Large intestine (tissue), 3 donors: ENCODE results near the gene DIAPH2. TPM values are rescaled to one million over a fixed set of nuclear protein-coding genes. Genes with fewer than 3 reads are reported as not detected.

Experiments used
- DNase-seq, 2 donors: peaks; one replicate each; pipeline versions ENCODE4 v3.0.0 to v3.0.0-alpha.2; 2013
- H3K27ac ChIP-seq: one replicate; pipeline ENCODE4 v1.5.1; 2013; ENCODE audit warnings: low read length
- H3K27me3 ChIP-seq: 2 replicates; pipeline ENCODE4 v1.6.1; 2013; ENCODE audit warnings: low read length; ENCODE audit not compliant: control insufficient read depth, insufficient read depth
- H3K36me3 ChIP-seq: 2 replicates; pipeline ENCODE4 v1.6.1; 2013; ENCODE audit warnings: low read length; ENCODE audit not compliant: control insufficient read depth, insufficient read depth
- H3K4me1 ChIP-seq: one replicate; pipeline ENCODE4 v1.6.1; 2013; ENCODE audit warnings: low read length; ENCODE audit not compliant: control insufficient read depth, insufficient read depth
- H3K4me3 ChIP-seq: one replicate; pipeline ENCODE4 v1.5.1; 2013; ENCODE audit warnings: low read length
- H3K9me3 ChIP-seq: one replicate; pipeline ENCODE4 v1.6.1; 2013; ENCODE audit warnings: mild to moderate bottlenecking, low read depth, low read length, moderate library complexity; ENCODE audit not compliant: control insufficient read depth
- WGBS: methylation state at CpG from one replicate; pipeline ENCODE4 v1.1.5; 2013; ENCODE audit warnings: low lambda C conversion rate; ENCODE audit not compliant: insufficient coverage; 5-methylcytosine and 5-hydroxymethylcytosine counted together
- polyA plus RNA-seq: library from polyadenylated mRNA; unstranded; fragments of 120-200 nt; gene quantifications from one replicate; pipeline ENCODE4 v1.2.1, GENCODE V29; 2013

DIAPH2 gene
- polyA plus RNA-seq, 1 donor, result 10.3 TPM

DNA sequence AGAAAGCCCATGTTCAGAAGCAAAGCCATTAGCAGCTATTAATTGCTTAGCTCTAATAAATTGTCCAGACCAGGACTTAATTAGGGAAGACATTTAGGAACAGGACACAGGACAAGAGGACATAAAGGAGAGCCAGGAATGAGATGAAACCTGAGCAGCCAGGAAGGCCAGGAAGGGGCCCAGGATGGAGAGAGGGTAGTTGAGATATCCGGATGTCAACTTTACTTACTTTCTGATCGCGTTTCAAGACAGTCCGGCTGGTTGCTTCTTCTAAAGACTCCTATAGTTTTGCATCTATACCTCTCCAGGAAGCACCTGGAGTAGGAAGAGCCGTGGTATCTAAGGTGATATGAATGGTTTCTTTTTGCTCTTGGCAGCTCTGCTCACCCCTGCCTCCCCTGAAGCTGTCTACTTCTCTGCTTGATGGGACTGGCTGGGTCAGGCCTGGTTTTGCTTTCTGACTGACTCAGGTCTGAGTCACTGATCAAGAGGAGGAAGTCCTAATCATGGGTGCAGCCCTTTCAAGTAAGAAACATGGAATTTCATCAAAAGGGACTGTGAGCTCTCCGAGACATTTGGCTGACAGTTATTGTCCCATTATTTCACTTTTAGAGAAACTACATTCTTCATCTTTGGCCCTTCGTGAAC is 932.4 kb downstream of the DIAPH2 start:
- DNase-seq, result no peak
- WGBS, result no CpG with 5 or more reads among the region's 7 CpGs
- H3K4me1 ChIP-seq, result no peaks in the 10 kb centered on the region
- no peaks in the 10 kb centered on the region for H3K36me3 ChIP-seq
- H3K4me3 ChIP-seq, result no peak overlapping the region
- no peaks in the 10 kb centered on the region for H3K9me3 ChIP-seq
- no peaks in the 10 kb centered on the region for H3K27me3 ChIP-seq
- no peak overlapping the region for H3K27ac ChIP-seq

DNA sequence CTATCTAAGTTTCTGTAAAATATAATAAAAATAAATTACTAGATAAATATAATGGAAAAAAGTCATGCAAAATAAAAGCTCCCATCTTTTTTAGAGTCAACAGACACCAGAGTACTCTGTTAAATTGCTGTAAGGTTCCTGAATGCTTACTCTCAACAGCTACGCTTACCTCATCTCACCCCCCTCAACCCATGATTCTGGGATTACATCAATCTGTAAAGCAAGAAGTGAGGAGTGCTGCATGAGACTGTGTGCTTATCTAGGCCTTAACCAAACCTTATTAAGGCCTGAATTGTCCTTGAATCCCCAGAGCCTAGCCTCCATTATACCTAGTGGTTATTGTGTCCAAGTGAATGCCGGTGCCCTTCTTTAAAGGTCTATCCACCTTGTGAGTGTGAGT is 934.9 kb downstream of the DIAPH2 start:
- Histone ChIP-seq H3K36me3 (no peaks in the 10 kb centered on the region), H3K27ac (no peak overlapping the region), H3K9me3 (no peaks in the 10 kb centered on the region), H3K4me3 (no peak overlapping the region), H3K27me3 (no peaks in the 10 kb centered on the region), H3K4me1 (no peaks in the 10 kb centered on the region)
- DNase-seq, result no peak
- WGBS, result no CpG with 5 or more reads among the region's 2 CpGs

DNA sequence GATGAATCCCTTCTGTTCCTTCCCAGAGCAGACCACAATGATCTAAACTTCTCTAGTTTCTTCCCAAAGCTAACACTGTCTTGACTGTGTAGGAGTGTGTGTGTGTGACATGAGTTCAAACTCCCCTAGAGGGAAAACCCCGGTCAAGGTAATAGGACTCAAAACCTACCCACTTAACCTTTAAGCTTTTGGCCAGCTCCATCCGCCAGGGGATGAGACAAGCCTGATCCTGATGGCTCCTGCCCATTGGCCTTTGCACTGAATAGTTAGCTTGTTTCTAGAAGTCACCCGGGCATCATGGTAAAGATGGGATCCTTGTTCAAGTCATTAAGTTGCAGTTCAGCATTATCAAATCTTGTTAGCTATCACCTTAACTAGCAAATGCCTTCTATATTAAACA is 937.5 kb downstream of the DIAPH2 start:
- Histone ChIP-seq H3K27me3 (no peaks in the 10 kb centered on the region), H3K4me1 (no peaks in the 10 kb centered on the region), H3K4me3 (no peak overlapping the region), H3K27ac (no peak overlapping the region), H3K9me3 (no peaks in the 10 kb centered on the region), H3K36me3 (no peaks in the 10 kb centered on the region)
- no peak for DNase-seq
- no CpG with 5 or more reads among the region's 3 CpGs for WGBS

DNA sequence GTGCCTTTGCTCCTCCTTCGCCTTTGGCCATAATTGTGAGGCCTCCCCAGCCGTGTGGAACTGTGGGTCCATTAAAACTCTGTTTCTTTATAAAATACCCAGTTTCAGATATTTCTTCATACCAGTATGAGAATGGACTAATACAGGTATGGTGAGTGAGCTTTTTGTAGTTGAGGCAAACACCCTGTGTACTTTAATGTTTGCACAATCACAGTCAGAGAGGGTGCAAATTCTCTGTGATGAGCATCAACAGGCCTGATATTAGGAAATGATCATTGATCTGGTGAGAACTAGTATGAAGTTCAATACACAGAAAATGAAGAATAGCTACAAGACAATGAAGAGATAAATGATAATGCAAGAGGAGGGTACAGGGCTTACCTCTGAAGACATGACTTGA is 943.7 kb downstream of the DIAPH2 start:
- no CpG with 5 or more reads among the region's 2 CpGs for WGBS
- no peaks in the 10 kb centered on the region for H3K9me3 ChIP-seq
- DNase-seq, result no peak
- no peak overlapping the region for H3K4me3 ChIP-seq
- H3K4me1 ChIP-seq, result no peaks in the 10 kb centered on the region
- H3K27ac ChIP-seq, result no peak overlapping the region
- H3K36me3 ChIP-seq, result no peaks in the 10 kb centered on the region
- no peaks in the 10 kb centered on the region for H3K27me3 ChIP-seq

- Histone ChIP-seq H3K4me1 (no peaks in the 10 kb centered on the region), H3K36me3 (no peaks in the 10 kb centered on the region), H3K9me3 (no peaks in the 10 kb centered on the region), H3K4me3 (no peak overlapping the region), H3K27me3 (no peaks in the 10 kb centered on the region), H3K27ac (no peak overlapping the region)
- WGBS, result no CpG with 5 or more reads among the region's 6 CpGs
- peak; percentile 7 to 21 for DNase-seq
Measured at GRCh38 chrX:97628807-97629596, 944.4 kb downstream of the DIAPH2 start.

DNA sequence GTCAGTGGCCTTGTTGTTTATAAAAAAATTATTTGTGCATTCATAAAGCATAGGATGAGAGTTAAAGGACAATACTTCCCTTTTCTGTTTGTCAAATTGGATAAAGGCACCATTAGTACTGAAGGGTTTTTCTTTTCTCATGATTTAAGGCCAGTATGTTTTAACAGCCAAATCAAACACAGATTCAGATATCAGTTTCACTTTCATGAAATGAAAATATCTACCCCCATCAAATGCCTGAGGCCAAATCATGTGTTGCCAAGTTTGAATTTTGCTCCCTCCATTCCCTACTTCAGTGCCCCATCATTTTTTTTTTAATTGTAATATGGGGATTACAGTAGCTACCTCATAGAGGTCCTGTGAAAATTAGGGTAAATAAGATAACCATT is 944.9 kb downstream of the DIAPH2 start:
- Histone ChIP-seq H3K4me1 (no peaks in the 10 kb centered on the region), H3K27me3 (no peaks in the 10 kb centered on the region), H3K27ac (no peak overlapping the region), H3K36me3 (no peaks in the 10 kb centered on the region), H3K4me3 (no peak overlapping the region), H3K9me3 (no peaks in the 10 kb centered on the region)
- DNase-seq, result no peak

- peak; percentile 3 to 23 for DNase-seq
- Histone ChIP-seq H3K9me3 (no peaks in the 10 kb centered on the region), H3K27ac (no peak overlapping the region), H3K36me3 (no peaks in the 10 kb centered on the region), H3K4me3 (no peak overlapping the region), H3K27me3 (no peaks in the 10 kb centered on the region), H3K4me1 (no peaks in the 10 kb centered on the region)
- no CpG with 5 or more reads among the region's 4 CpGs for WGBS
Measured at GRCh38 chrX:97633798-97634197, 949.2 kb downstream of the DIAPH2 start.

- Histone ChIP-seq H3K9me3 (no peaks in the 10 kb centered on the region), H3K4me1 (no peaks in the 10 kb centered on the region), H3K36me3 (no peaks in the 10 kb centered on the region), H3K27ac (no peak overlapping the region), H3K27me3 (no peaks in the 10 kb centered on the region), H3K4me3 (no peak overlapping the region)
- no peak for DNase-seq
- WGBS, result no CpG with 5 or more reads among the region's 5 CpGs
Measured at GRCh38 chrX:97636473-97637140, 952.0 kb downstream of the DIAPH2 start.

- Histone ChIP-seq H3K4me3 (no peak overlapping the region), H3K36me3 (no peaks in the 10 kb centered on the region), H3K4me1 (no peaks in the 10 kb centered on the region), H3K9me3 (no peaks in the 10 kb centered on the region), H3K27ac (no peak overlapping the region), H3K27me3 (no peaks in the 10 kb centered on the region)
- no peak for DNase-seq
- WGBS, result no CpG with 5 or more reads among the region's 2 CpGs
Measured at GRCh38 chrX:97637289-97637688, 952.6 kb downstream of the DIAPH2 start.

DNA sequence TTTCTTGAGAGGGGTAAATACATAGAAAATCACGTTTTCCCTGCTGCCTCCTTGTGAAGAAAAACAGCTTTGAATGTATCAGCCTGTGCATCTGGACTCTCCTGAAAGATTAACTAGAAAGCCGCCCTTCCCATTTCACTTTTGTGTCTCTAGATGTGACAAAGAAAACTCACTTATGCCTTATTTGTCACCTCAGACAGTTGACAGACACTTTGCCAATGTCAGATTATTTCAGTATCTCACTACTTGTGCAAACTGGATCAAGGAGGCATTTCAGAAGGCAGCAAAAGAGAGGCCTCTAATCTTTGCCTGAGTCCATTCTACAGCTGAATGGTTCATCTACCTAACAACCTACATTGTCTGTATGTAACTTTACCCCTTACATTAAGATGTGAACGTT is 954.0 kb downstream of the DIAPH2 start:
- Histone ChIP-seq H3K9me3 (no peaks in the 10 kb centered on the region), H3K4me3 (no peak overlapping the region), H3K4me1 (no peaks in the 10 kb centered on the region), H3K36me3 (no peaks in the 10 kb centered on the region), H3K27me3 (no peaks in the 10 kb centered on the region), H3K27ac (no peak overlapping the region)
- DNase-seq, result no peak
- no CpG with 5 or more reads among the region's 3 CpGs for WGBS
